ENCODE measurements around the gene EEPD1.

- TF ChIP-seq POLR2AphosphoS5 (IDR thresholded peaks at IDR 0.05), result no peak
- no peak for TF ChIP-seq CTCF (IDR thresholded peaks at IDR 0.05 in 8 of 11, conservative IDR thresholded peaks at IDR 0.05 in 3 of 11)
- TF ChIP-seq POLR2A (IDR thresholded peaks at IDR 0.05), result no peak
Measured at GRCh38 chr7:36153571-36154097, 580 bp downstream of the EEPD1 start.

All from spleen (tissue), 7 donors.